GM18868 (cell line): ENCODE measurements around the gene CC2D2A.
"Not testable (repeated sequence)": the region's sequence is repeated elsewhere in the genome, so short reads cannot be mapped to it uniquely, and the experiment has no call there.

Source experiments
- ATAC-seq: cut with Tn5 transposase; IDR thresholded peaks from one replicate; pipeline ENCODE4 v1.9.1; 2021; ENCODE audit warnings: mild to moderate bottlenecking, moderate library complexity; ENCODE audit not compliant: unreplicated experiment

Gene CC2D2A

DNA sequence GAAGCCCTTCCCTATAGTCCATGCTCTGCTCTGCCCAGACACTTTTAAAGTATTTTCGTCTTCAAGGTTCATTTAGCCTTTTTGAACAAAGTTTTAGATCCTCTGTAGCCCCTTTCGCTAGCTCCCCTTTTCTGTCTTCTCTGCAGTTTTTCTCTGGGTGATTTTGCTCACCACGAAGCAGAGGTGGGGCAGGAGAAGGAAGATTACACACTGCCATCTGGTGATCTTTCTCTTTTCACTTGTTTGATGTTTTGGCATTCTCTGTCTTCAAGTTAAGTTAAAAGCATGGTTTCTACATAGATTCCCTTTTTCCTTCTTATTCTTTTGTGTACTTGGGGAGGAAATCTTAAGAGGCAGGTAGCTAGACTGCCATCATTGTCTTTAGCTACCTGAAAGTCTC is 43.9 kb downstream of the CC2D2A start:
- no peak for ATAC-seq

DNA sequence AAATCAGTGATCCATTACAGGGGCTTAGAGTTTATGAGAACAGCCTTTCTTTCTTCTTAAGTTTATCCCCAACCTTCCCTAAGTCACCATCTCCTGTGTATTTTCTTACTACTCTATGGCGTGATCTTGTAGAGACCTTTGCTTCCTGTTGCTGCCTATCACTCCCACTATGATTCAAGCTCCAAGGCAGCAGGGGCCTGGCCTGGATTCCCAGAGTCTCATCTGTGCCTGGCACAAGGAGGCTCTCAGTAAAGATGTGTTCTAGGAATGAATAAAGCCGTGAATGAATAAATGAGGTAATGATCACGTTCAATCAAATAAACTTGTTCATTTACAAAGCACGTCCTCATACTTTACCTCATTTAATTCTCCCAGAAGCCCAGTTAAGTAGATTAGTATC is 45.4 kb downstream of the CC2D2A start:
- ATAC-seq, result no peak

DNA sequence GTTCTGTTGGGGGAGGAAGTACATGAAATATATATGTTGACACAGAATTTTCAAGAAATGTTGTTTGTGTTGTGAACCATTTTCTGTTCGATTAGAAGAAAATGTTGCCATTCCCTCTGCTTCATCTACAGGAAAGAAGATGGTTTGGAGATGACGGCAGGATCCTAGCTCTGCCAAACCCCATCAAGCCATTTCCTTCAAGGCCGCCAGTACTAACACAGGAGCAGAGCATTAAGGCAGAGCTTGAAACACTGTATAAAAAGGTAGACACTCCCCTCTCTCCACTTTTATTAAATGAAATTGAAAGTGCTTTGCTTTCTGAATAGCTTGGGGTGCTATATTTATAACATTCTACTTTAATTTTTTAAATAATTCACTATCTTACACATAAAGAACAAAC is 46.8 kb downstream of the CC2D2A start:
- no peak for ATAC-seq

GRCh38 chr4:15517681-15518080 is 48.0 kb downstream of the CC2D2A start:
- ATAC-seq, result not testable (repeated sequence)

DNA sequence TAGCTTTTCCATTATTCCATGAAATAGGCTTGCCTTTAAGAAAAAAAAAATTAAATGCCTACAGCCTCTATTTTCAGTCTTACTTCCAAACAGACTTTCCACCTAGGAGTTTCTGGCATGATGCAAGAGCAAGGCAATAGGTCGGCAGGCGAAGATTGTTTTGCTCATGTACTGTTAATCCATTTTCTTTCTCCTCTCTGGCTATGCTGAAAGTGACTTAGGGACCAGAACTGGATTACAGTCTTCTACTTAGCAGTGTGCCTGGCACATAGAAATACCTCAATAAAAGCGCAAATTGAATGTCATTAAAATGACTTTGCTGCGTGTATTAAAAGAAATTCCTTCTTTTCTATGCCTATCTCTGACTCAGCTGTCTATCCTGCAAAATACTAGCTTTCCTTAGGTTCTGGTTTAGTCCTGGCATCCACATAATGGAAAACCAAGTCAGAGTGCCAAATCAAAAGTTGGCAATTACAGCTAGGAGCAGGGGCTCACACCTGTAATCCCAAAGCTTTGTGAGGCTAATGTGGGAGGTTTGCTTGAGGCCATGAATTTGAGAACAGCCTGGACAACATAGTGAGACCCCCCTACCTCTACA is 51.9 kb downstream of the CC2D2A start:
- no peak for ATAC-seq

GRCh38 chr4:15525080-15525479 is 55.4 kb downstream of the CC2D2A start:
- no peak for ATAC-seq

- ATAC-seq, result no peak
Observed at GRCh38 chr4:15526924-15527592, 57.4 kb downstream of the CC2D2A start.

DNA sequence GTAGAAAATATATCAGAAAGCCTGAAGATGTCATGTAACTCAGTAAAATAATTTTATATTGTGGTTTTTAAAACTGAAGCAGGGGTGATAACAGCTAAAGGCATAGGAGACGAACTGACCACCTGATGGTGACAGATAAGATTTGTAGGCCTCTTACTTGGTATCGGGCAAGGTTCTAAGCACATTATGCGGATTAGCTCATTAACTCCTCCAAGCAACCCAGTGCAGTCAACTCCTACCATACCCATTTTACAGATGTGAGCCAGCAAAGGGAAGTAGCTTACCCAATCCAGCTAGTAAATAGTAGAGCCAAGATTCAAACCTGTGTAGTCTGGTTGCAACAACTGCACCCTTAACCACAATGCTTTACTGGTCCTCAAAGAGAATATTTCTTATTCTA is 62.1 kb downstream of the CC2D2A start:
- no peak for ATAC-seq

DNA sequence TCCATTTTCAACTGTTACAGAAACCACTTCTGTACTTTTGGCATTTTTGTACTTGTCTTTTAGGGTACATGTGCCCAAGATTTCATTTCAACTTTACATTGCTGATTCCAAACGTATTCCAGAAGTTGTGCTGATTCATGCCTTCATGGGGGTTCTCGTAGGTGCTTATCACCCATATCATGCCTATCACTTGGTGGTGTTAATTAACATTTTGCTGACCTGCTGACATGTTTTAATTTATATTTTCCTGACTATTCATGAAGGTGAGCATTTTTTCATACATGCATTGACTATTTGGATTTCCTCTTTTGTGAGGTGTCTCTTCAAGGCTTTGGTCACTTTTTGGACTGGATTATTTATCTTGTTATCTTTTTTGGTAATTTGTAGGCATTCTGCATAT is 64.1 kb downstream of the CC2D2A start:
- no peak for ATAC-seq

DNA sequence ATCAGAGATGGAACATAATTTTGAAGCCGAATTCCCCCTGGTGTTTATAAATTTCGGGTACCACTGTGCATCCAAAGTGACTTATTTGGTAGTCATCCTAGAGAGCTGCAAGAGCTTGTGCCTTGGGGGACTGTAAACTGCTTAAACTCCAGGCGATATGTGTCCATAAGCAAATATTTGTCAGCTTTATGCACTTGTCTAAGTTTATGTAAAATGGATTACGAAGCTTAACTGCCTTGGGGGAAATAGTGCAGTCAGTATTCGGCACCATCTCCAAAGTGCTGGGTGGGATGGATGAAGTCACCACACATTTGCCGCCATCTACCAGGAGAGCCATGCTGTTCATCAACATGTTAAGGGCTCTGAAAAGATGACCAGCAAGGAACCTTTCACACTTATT is 65.9 kb downstream of the CC2D2A start:
- no peak for ATAC-seq

DNA sequence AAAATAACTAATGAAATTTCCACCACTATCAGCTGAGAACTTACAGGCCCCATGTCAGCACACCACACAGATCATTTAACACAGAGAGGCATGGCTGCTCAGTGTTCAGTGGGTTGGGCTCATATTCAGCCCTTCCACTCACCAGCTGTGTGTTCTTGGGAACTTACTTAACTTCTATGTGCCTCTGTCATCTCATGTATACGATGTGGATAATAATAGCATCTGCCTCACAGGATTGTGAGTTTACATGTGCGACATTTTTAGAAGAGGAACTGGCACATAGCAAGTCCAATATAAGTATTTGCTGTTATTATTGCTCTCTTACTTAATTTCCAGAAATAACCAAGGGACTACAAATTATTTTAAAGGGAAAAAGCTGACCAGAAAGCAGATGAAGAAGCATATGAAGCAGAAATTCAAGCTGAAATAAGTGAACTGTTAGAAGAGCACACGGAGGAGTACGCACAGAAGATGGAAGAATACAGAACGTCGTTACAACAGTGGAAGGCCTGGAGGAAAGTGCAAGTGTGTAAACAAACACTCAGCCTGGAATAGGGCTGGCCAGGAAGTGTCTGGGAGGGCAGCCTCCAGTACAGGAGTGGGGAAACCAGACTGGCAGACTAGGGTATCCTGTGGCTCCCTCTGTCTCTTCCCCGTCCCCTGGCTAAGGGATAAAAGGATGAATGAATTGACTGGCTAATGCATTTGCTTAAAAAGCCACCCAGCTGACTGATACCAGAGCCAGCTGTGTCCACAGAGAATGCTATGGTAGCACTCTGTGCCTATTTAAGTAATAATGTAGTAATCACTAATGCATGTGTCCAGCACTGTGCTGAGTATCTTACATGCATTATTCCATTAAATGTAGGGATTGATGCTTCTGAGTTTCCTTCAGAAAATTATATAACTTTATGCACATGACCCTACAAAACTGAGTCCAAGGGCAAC is 67.1 kb downstream of the CC2D2A start:
- ATAC-seq, result no peak

GRCh38 chr4:15541941-15542340 is 72.3 kb downstream of the CC2D2A start:
- ATAC-seq, result no peak

DNA sequence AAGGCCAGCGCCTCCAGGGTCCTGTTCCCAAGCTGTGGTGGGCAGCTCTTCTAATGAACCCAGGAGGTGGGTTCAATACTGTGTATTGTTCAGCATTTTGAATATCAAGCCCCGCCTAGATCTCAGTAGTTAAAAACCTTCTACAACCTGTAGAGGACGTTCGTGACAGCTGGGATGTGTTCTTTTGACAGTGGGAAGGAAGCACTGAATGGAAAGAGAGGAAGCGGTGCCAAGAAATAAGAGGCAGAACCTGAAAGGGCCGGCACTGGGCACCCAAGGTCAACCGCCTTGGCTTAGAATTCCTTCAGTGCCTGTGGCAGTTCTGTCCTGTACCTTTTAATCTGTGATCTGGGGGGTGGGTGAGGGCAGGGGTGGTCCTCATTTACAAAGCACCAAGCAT is 73.1 kb downstream of the CC2D2A start:
- no peak for ATAC-seq

- no peak for ATAC-seq
Observed at GRCh38 chr4:15543537-15544247, 74.0 kb downstream of the CC2D2A start.

- ATAC-seq, result no peak
Observed at GRCh38 chr4:15544248-15544729, 74.6 kb downstream of the CC2D2A start.

DNA sequence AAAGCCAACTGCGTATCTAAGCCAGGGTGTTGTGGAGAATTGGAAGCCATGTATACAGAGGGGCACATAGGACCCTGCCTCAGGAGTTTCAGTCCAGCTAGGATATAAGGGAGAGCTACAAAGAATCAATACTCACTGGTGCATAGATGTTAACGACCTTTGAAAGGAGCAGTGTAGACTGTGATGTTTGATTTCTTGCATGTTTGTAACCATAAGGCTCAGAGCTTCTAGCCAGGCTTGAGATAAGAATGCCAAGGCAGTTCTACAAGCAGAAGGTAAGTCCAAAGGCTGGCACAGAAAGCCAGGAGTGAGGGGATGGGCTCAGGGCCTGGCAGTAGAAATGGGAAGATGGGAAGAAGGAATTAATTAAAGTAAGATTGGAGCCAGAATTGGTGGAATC is 75.7 kb downstream of the CC2D2A start:
- ATAC-seq, result no peak

- ATAC-seq, result no peak
Observed at GRCh38 chr4:15547392-15547791, 77.7 kb downstream of the CC2D2A start.

- no peak for ATAC-seq
Observed at GRCh38 chr4:15550491-15550890, 80.8 kb downstream of the CC2D2A start.

DNA sequence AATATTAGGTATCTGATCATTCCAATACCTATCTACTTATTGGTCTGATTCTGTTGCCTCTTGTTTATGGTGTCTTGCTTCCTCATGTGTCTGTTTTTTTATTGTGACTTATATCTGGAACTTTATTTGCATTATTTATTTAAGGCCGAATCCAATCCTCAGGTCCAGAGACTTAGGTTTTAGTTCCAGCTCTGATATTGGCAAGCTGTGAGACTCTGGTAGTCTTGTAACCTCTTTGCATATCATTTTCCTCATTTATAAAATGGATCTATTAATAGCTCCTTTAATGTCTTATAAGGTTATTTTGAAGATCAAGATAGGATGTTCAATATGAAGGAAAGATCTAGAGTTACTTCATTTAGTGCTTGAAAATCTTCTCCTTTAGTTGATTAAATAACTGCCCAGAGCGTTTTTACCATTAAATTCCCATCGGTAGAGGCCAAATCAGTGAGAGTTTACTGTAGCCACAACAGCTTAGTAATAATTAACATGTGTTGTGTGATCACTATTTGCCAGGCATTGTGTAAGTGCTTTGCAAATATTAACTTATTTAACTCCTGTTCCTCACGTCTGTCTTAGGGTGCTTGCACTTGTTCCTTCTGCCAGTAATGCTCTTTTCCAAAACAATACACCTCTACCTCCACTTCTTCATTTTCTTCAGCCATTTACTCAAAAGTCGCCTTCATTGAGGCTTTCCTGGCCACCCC is 82.2 kb downstream of the CC2D2A start:
- no peak for ATAC-seq

DNA sequence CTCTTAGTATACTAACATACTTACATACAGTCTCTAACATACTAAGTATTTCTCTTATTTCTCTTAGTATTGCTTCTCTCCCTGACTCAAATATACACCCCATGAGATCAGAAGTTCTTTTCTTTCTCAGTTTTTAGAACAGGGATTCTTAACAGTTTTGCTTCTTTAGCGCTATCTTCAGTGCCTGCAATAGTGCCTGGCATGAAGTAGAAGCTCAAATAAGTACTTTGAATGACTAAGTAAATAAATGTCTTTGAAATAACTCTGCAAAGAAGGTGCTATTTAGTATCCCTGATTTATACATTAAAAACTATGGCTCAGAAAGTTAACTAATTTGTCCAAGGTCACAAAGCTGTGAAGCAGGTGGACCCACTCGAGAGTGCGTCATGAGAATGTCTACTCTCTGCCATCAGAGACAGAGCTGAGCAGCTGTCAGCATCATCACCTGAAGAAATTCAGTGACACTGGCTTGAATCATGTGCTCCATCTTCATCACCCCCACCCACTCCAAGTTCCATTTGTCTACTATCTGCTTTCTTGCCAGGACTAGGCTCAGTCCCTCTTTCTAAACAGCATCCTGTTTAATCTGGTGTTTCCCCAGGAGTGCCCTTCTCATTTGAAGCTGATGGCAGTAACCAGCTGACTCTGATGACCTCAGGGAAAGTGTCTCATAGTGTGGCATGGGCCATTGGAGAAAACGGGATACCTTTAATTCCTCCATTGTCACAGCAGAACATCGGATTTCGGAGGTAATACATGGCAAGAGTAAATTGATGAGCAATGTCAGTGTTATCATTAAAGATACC is 83.1 kb downstream of the CC2D2A start:
- no peak for ATAC-seq
